Activated T-cell treated with anti-CD3 and anti-CD28 coated beads for 48 hours (primary cell): Measurements from ENCODE around the gene TRAM1L1.

Source experiments
- DNase-seq: peaks from one replicate; pipeline ENCODE4 v3.0.0-alpha.2; 2020; ENCODE audit warnings: low read depth

TRAM1L1 gene

DNA sequence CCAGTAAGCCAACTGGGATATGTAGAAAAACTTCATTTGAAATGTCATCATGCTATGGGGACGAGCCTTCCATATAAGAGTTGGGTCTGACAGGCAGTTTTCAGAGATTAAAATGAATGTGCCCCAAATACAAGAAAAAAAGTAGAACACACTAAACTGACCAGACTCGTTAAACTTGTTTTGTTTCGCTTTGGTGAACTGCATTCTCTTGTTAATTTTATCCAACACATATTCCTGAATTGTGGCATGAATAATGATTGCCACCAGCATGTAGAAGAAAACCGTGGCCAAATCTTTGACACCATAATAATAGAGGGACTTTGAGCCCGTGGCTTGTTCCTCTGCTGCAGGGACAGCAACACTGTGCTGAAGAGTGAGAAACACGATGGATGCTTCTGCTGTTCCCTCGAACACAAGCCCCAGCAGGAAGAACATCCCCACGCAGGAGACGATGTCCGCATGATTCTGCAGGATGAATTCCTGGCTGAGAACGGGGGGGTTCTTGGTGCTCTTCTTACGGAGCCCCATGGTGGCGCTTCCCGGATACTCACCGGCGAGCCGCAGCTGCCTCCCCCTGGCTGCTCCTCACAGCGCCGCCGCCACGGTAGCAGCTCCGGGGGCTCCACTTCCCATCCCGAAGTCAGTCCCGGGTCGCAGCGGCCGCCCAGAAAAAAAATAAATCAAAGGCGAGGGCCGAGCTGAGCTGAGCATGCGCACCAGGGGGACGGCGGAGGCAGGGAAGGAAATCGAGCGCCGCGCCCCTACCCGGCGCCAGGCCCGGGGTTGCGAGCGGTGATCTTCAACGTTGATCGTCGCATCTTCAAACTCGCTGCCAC lies at the start of gene TRAM1L1:
TRAM1L1 (minus strand) TSS at position 711 of the 836 bp plus-strand sequence; CDS start at position 528, 183 bp downstream.
- peak; percentile 3 for DNase-seq

DNA sequence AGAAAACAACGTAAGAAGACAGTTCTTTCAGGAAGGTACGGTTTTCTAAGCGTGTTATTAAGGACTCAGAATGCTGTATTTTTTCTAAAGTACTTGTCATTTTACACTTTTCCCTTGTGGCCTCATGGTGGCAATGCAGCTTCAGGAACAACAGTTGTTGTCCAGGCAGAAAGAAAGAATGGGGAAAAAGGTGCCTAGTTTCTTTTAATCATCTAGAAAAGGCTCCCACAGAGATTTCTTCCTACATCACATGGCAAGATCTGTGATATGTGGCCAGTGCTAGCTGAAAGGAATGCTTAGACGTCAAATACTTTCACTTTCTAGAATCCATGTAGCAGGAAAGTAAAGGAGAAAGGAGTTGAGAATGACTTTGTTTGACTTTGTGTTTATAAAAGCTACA lies 49.0 kb upstream of the TRAM1L1 start:
- no peak for DNase-seq

DNA sequence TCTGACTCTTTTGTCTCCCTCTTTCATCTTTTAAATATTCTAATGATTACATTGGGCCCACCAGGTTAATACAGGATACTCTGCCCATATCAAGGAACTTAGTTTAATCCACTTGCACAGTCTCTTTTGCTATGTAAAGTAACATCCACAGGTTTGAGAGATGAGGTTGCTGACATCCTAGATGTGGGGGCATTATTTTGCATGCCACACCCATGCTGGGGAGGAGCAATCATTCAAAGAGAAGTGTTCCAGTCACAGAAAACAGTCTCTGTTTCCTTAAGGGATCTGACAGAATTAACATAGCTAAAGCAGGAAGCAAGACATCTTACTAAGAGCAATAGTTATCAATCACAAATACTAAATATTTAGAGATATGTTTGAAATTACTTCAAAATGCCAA lies 11.5 kb upstream of the TRAM1L1 start:
- no peak for DNase-seq

DNA sequence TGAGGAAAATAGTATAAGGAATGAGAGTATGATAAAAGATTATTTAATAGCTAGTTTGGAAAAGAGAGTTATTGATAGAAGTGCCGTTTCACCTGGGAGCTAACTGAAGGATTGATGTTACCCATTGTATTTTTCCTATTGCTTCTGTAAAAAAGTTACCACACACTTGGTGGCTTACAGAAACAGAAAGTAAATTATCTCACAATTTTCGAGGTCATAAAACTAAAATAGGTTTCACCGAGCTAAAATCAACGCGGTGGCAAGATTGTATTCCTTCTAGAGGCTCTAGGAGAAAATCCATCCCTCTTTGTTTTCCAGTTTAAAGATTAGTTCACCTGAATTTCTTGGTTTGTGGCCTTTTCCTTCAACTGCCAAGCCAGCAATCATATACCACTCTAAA lies 11.1 kb upstream of the TRAM1L1 start:
- DNase-seq, result no peak

DNA sequence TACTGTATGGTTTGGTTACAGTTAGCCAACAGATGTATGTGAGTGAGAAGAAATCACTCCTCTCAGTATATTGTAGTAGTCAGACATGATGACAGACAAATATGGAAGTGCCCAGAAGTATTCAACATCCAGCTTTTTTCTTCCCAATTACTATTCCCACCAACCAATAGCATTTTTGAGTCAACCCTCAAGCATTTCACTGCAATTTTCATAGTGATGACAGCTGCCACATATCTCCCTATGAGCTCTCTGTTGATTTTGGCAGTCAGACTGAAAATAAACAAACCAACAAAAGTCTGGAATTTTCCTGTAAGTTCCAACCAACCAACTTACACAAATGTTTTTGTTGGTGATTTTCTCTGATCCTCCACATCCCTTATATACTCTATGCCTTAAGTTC lies 8.2 kb upstream of the TRAM1L1 start:
- DNase-seq, result no peak

DNA sequence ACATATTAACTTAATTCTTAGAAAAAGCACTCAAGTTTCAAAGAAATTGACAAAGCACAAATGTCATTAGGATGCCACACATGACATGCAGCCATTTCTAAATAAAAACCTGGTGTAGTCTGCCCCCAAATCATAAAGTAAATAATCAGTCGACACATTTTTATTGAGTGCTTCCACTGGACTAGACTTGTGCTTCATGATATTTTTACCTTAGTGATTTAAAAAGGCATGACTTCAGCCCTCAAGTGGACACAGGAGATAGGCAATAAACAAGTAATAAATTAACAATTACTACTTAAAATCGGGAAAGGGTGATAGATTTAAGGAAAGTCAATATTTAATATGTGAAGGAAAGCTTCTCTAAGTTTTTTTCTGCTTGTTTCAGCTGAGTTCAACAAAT lies 7.6 kb downstream of the TRAM1L1 start:
- no peak for DNase-seq

DNA sequence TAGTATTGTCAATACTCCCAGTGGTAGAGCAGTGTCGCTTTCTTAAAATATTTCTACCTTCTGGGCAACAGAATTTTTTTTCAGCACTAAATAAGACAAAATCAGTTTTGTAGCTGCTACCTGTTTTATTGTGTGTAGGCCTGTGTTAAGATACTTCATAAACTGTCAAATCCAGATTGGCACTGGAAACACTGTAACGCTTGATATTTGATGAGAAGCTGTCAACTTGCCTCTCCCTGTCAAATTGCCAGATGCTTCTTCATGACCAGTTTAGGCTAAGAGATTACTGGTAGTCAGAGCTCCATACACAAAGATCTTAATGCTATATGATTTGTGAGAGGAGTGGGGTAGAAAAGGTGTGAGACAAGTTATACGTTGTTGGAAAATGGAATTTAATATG lies 17.3 kb downstream of the TRAM1L1 start:
- DNase-seq, result no peak

DNA sequence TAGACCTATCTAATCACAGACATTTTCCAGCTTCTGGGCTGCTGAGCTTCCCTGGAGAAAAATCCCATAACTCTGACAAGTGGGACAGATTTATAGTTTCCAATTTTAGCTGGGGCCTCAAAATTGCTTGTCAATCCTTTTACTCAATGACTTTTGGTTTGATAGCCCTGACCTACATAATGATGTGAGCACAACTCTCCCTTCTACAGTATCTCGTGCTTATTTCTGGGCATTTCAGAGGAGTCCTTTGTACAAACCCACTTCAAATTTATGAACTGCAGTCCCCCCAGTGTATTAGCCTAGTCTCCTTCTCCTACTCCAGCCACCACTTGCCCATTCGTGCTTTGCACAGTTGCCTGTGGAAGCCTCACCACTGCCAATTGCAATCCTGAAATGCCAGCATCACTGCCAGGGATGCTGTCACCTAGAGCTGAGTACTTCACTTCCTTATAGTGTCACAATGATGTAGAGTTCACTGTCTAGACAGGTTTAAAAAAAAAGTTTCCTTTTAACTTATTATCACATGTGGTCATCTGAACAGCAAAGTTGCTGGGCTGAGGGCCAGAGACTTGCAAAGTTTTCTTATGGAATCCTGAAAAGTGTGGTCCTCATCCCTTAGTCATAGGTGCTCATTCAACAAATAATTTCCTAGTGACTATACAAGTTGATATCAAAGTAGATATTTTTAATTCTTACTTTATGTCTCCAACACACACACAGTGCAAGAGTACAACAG lies 21.2 kb downstream of the TRAM1L1 start:
- no peak for DNase-seq

DNA sequence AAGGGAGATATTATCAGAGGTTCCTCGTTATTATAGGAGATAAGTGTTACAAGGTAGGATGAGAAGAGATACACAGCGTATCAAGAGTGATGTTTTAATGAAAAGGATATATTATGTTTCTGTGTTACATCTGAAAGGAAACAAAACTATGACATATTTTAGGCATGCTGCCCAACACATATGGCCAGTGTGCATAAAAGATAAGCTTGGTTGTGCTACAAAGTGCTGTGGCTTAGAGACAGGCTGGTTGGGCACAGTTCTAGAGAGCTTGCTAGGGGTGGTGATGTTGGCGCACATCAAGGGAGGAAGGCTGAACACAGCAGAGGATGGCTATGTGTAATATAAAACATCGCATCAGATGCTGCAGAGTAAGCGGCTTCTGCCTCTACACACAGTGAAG lies 42.4 kb downstream of the TRAM1L1 start:
- no peak for DNase-seq
